ENCODE measurements around the gene TUBA1C. TPM values are rescaled to one million over a fixed set of nuclear protein-coding genes. Genes with fewer than 3 reads are reported as not detected.
A peak's percentile ranks its signal among the peaks of the same experiment; 100 is the strongest.
"Not testable (repeated sequence)": the region's sequence is repeated elsewhere in the genome, so short reads cannot be mapped to it uniquely, and the experiment has no call there.

Gene TUBA1C
- total RNA-seq, 1 donor from 2014 or later: 402 TPM

DNA sequence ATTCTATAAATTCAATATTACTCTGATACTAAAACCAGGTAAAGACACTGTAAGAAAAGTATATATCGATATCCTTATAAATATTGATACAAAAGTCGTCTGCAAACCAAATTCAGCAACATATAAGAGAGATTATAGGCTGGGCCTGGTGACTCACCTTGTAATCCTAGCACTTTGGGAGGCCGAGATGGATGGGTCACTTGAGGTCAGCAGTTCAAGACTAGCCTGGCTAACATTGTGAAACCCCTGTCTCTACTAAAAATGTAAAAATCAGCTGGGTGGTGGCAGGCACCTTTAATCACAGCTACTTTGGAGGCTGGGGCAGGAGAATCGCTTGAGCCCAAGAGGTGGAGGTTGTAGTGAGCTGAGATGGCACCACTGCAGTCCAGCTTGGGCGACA, 13.5 kb upstream of the TUBA1C start:
- Histone ChIP-seq H3K9me3 (ENCODE audit: low read depth) (no peaks in the 10 kb centered on the region), H3K9ac (no peak overlapping the region), H4K20me1 (ENCODE audit: low read depth) (no peaks in the 10 kb centered on the region), H3K79me2 (ENCODE audit: low read depth) (no peaks in the 10 kb centered on the region), H3F3A (ENCODE audit: low read depth) (peaks cover under 1% of the 10 kb centered on the region), H3K27me3 (no peaks in the 10 kb centered on the region), H3K4me3 (no peak overlapping the region), H3K27ac (no peak overlapping the region), H3K4me1 (no peaks in the 10 kb centered on the region), H2AFZ (replicated peaks) (no peak overlapping the region), H3K4me2 (no peak overlapping the region), H3K36me3 (no peaks in the 10 kb centered on the region)
- Mint-ChIP-seq H3K27me3 (ENCODE audit: insufficient read depth, low read depth) (peaks cover 5% of the 10 kb centered on the region), H3K9me3 (no peaks in the 10 kb centered on the region), H3K36me3 (peaks cover 4% of the 10 kb centered on the region), H3K4me3 (no peak overlapping the region), H3K4me1 (no peaks in the 10 kb centered on the region), H3K27ac (no peak overlapping the region)
- TF ChIP-seq EZH2 (IDR thresholded peaks at IDR 0.05) (no peak), EZH2phosphoT487 (IDR thresholded peaks at IDR 0.05) (no peak)
- TF ChIP-seq, protein P1, sequence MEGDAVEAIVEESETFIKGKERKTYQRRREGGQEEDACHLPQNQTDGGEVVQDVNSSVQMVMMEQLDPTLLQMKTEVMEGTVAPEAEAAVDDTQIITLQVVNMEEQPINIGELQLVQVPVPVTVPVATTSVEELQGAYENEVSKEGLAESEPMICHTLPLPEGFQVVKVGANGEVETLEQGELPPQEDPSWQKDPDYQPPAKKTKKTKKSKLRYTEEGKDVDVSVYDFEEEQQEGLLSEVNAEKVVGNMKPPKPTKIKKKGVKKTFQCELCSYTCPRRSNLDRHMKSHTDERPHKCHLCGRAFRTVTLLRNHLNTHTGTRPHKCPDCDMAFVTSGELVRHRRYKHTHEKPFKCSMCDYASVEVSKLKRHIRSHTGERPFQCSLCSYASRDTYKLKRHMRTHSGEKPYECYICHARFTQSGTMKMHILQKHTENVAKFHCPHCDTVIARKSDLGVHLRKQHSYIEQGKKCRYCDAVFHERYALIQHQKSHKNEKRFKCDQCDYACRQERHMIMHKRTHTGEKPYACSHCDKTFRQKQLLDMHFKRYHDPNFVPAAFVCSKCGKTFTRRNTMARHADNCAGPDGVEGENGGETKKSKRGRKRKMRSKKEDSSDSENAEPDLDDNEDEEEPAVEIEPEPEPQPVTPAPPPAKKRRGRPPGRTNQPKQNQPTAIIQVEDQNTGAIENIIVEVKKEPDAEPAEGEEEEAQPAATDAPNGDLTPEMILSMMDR (IDR thresholded peaks at IDR 0.05): no peak
- no peak for DNase-seq (ENCODE audit: low spot score)

DNA sequence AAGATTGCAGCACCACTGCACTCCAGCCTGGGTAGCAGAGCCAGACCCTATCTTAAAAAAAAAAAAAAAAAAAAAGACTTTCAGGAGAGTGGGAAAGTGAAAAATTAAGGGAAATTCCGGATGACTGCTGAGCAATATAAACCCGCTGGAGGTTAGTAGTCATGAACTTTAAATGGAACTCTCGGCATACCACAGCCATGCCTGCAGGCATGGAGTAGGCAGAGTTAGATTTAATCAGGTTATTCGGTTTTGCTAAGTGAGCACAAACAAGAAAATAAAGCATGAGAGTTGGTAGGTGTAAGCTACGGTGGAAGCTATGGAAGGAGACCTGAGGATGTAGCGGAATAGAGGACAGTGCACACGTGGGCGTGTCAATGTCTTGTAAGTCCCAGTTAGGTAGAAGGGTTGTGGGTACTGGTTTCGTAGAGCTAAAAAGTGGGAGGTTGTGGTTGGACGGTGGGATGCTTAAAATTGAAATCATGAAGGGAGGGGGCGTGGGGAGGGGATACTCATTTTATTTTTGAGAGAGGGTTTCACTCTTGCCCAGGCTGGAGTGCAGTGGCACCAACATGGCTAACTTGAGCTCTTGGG, 11.8 kb upstream of the TUBA1C start:
- no peak overlapping the region for H3K4me3 ChIP-seq
- no peaks in the 10 kb centered on the region for H4K20me1 ChIP-seq (ENCODE audit: low read depth)
- H3K9me3 ChIP-seq (ENCODE audit: low read depth): no peaks in the 10 kb centered on the region
- Mint-ChIP-seq H3K27me3 (ENCODE audit: insufficient read depth, low read depth) (peaks cover 5% of the 10 kb centered on the region), H3K27ac (no peak overlapping the region), H3K4me1 (no peaks in the 10 kb centered on the region), H3K4me3 (no peak overlapping the region), H3K36me3 (peaks cover 3% of the 10 kb centered on the region), H3K9me3 (no peaks in the 10 kb centered on the region)
- no peak for TF ChIP-seq EZH2 (IDR thresholded peaks at IDR 0.05)
- no peak for TF ChIP-seq EZH2phosphoT487 (IDR thresholded peaks at IDR 0.05)
- TF ChIP-seq, protein P1 (IDR thresholded peaks at IDR 0.05): no peak
- H3K4me2 ChIP-seq: no peak overlapping the region
- H3K27me3 ChIP-seq: no peaks in the 10 kb centered on the region
- H3F3A ChIP-seq (ENCODE audit: low read depth): peaks cover 5% of the 10 kb centered on the region
- H3K79me2 ChIP-seq (ENCODE audit: low read depth): no peaks in the 10 kb centered on the region
- H2AFZ ChIP-seq (replicated peaks): no peak overlapping the region
- H3K4me1 ChIP-seq: no peaks in the 10 kb centered on the region
- H3K27ac ChIP-seq: no peak overlapping the region
- DNase-seq (ENCODE audit: low spot score): no peak
- no peak overlapping the region for H3K9ac ChIP-seq
- no peaks in the 10 kb centered on the region for H3K36me3 ChIP-seq

DNA sequence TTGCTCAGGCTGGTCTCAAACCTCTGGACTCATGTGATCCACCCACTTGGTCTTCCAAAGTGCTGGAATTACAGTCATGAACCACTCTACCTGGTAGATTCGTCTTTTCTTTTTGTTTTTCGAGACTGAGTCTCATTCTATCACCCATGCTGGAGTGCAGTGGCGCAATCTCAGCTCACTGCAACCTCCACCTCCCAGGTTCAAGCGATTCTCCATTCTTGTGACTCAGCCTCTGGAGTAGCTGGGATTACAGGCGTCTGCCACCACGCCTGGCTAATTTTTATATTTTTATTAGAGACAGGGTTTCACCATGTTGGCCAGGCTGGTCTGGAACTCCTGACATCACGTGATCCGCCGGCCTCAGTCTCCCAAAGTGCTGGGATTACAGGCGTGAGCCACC, 9.4 kb upstream of the TUBA1C start:
- H3K79me2 ChIP-seq (ENCODE audit: low read depth); H3K4me3 Mint-ChIP-seq; H3K27me3 ChIP-seq; H3K4me1 Mint-ChIP-seq; H3K36me3 Mint-ChIP-seq; H3K9me3 ChIP-seq (ENCODE audit: low read depth); H3K9ac ChIP-seq; H3K27me3 Mint-ChIP-seq (ENCODE audit: insufficient read depth, low read depth); H2AFZ ChIP-seq (replicated peaks); H3K27ac Mint-ChIP-seq; H3K36me3 ChIP-seq; H3K9me3 Mint-ChIP-seq; DNase-seq (ENCODE audit: low spot score); H3K27ac ChIP-seq; H4K20me1 ChIP-seq (ENCODE audit: low read depth); H3K4me2 ChIP-seq; H3K4me3 ChIP-seq: not testable (repeated sequence)
- peaks cover 11% of the 10 kb centered on the region for H3K4me1 ChIP-seq
- H3F3A ChIP-seq (ENCODE audit: low read depth): peaks cover 17% of the 10 kb centered on the region

DNA sequence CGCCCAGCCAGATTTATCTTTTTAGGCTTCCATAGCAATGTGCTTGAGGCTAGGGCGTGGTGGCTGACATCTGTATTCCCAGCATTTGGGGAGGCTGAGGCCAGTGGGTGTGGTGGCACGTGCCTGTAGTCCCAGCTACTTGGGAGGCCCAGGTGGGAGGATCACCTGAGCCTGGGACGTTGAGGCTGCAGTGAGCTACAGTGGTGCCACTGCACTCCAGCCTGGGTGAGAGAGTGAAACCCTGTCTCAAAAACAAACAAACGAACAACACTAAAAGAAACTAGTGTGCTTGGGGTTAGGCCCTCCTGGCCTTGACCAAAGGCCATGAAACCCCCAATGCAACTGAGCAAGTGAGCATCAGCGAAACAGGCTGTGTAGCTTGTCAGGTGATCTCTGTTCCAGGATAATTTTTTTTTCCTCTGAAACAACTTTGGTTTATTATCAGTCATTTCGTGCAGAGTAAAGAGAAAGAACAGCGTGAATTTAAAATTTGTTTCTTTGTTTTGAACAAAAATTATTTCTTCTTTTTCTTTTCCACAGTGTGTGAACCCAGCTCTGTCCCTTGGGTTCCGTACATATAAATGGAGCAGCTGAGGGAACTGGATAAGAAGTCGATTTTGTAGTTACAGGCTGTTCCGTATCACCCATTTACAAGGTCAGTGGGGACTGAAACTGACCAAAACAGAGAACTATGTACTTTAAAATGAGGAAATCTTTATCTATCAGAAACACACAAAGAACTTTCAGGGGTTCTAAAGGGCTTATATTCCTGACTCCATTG, 8.8 kb upstream of the TUBA1C start:
- Mint-ChIP-seq H3K4me3 (no peak overlapping the region), H3K4me1 (peaks cover 7% of the 10 kb centered on the region), H3K9me3 (no peaks in the 10 kb centered on the region), H3K27ac (peak overlapping the region; percentile 16), H3K27me3 (ENCODE audit: insufficient read depth, low read depth) (peaks cover 3% of the 10 kb centered on the region), H3K36me3 (peaks cover 3% of the 10 kb centered on the region)
- Histone ChIP-seq H3K4me3 (no peak overlapping the region), H2AFZ (replicated peaks) (no peak overlapping the region), H3K9ac (no peak overlapping the region), H3K36me3 (no peaks in the 10 kb centered on the region), H3K79me2 (ENCODE audit: low read depth) (peaks cover 4% of the 10 kb centered on the region), H3K4me1 (peaks cover 16% of the 10 kb centered on the region), H4K20me1 (ENCODE audit: low read depth) (no peaks in the 10 kb centered on the region), H3K27me3 (no peaks in the 10 kb centered on the region), H3K9me3 (ENCODE audit: low read depth) (no peaks in the 10 kb centered on the region), H3K4me2 (no peak overlapping the region), H3F3A (ENCODE audit: low read depth) (peaks cover 23% of the 10 kb centered on the region), H3K27ac (no peak overlapping the region)
- no peak for DNase-seq (ENCODE audit: low spot score)
- TF ChIP-seq EZH2 (IDR thresholded peaks at IDR 0.05) (no peak), EZH2phosphoT487 (IDR thresholded peaks at IDR 0.05) (no peak)
- TF ChIP-seq, protein P1 (IDR thresholded peaks at IDR 0.05): no peak

DNA sequence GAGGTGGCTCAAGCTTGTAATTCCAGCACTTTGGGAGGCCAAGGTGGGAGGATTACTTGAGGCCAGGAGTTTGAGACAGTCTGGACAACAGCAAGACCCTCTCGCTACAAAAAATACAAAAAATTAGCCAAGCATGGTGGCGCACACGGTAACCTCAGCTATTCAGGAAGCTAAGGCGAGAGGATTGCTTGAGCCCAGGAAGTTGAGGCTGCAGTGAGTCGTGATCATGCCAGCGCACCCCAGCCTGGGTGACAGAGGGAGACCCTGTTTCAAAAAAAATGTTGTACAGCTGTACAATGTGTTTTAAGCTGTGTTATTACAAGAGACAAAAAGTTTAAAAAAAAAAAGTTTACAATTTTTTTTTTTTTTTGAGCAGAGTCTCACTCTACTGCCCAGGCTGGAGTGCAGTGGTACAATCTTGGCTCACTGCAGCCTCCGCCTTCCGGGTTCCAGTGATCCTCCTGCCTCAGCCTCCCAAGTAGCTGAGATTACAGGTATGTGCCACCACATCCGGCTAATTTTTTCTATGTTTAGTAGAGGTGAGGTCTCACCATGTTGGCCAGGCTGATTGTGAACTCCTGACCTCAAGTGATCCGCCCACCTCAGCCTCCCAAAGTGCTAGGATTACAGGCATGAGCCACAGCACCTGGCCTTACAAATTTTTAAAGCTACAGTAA, 7.2 kb upstream of the TUBA1C start:
- not testable (repeated sequence) for H3K9me3 ChIP-seq (ENCODE audit: low read depth); H3K27me3 Mint-ChIP-seq (ENCODE audit: insufficient read depth, low read depth); H3K4me1 Mint-ChIP-seq; H3K27ac ChIP-seq; H3K36me3 Mint-ChIP-seq; DNase-seq (ENCODE audit: low spot score); H3K4me3 ChIP-seq; H3K27me3 ChIP-seq; H3K9ac ChIP-seq; H3K27ac Mint-ChIP-seq; H3K4me2 ChIP-seq; H3K4me3 Mint-ChIP-seq; H4K20me1 ChIP-seq (ENCODE audit: low read depth); H3K36me3 ChIP-seq; H3K9me3 Mint-ChIP-seq; H2AFZ ChIP-seq (replicated peaks)
- Histone ChIP-seq H3K79me2 (ENCODE audit: low read depth) (peaks cover 10% of the 10 kb centered on the region), H3K4me1 (peaks cover 16% of the 10 kb centered on the region), H3F3A (ENCODE audit: low read depth) (peaks cover 30% of the 10 kb centered on the region)

Data from neural progenitor cell (in vitro differentiated cells).